ENCODE data around the gene IGSF3.
A peak's percentile ranks its signal among the peaks of the same experiment; 100 is the strongest.

- TF ChIP-seq POLR2AphosphoS5 (IDR thresholded peaks at IDR 0.05; ENCODE audit: low read length) (peak; percentile 78), PAX5 (IDR thresholded peaks at IDR 0.05; ENCODE audit: borderline replicate concordance, low read depth, low read length) (no peak), CTCF (IDR thresholded peaks at IDR 0.05 in 2 of 3, conservative IDR thresholded peaks at IDR 0.05 in 1 of 3; ENCODE audit: control insufficient read depth in 2 of 3, extremely low read depth in 1 of 3, insufficient read depth in 1 of 3, low read depth in 3 of 3, low read length in 3 of 3) (no peak), CBFB (IDR thresholded peaks at IDR 0.05; ENCODE audit: low read depth) (no peak), ZNF274 (IDR thresholded peaks at IDR 0.05; ENCODE audit: insufficient read depth, insufficient read length) (no peak), ATF2 (IDR thresholded peaks at IDR 0.05; ENCODE audit: low read length) (no peak)
These were observed 97.7 kb downstream of the IGSF3 start for GRCh38 chr1:116569776-116570357.
